HG02623 (cell line): ENCODE data around the gene LCE1B.

Experiments
- ATAC-seq: cut with Tn5 transposase; IDR thresholded peaks from one replicate; pipeline ENCODE4 v1.9.1; 2021; ENCODE audit warnings: moderate library complexity; ENCODE audit not compliant: unreplicated experiment

The LCE1B gene

DNA sequence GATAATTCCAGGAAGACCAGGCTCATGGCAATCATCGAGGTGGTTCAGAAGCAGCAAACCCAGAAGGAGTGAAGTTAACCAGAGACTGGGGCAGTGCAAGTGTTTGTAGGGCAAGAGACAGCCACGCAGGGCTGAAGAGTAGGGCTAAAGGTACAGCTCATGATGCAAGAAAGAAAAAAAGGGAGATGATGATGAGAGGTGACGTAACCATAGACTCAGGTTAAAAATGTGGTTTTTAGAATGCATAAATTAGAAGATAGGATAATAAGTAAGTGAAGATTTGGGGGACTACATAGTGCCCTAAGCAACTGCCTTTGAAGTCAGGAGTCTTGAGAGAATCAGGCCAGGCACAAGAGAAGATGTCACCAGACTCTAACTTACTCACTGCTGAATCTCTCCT, 48.4 kb downstream of the LCE1B start:
- no peak for ATAC-seq

DNA sequence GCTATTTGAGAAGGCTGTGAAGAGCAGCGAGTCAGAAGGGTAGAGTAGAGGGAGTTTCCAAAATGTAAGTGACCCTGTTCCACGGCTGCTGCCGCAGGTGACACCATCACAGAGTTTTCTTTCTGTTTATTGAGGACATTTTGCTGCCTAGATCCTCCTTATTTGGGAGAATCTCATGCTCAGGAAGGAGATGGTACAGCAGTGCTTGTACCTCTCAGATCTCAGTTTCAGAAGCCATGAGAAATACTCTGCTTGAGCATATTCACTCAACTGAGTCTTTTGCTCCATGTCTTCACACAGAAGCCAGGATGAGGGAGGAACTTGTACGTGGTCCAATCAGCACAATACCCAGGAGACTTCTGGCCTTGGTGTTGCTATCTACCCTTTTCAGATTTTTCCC, 49.6 kb downstream of the LCE1B start:
- no peak for ATAC-seq
